Esophagus mucosa (tissue), 1 donor: ENCODE results near the gene TSPAN11. TPM values are rescaled to one million over a fixed set of nuclear protein-coding genes. Genes with fewer than 3 reads are reported as not detected.

Source experiments
- ATAC-seq: fragments of 200-7000 bp; cut with Tn5 transposase; one replicate; pipeline ENCODE4 v1.9.1; 2020
- total RNA-seq: library from RNA; stranded (reverse); gene quantifications from one replicate; pipeline ENCODE4 v1.2.4, GENCODE V29; 2023
- donor health status: DM: yes; HTN: yes; CAD: no.

The TSPAN11 gene
- total RNA-seq, 1 donor from 2014 or later, result 0.72 TPM

GRCh38 chr12:30913323-30913722 is 13.2 kb upstream of the TSPAN11 start:
- no peak for ATAC-seq

GRCh38 chr12:30914986-30915591 is 11.5 kb upstream of the TSPAN11 start:
- no peak for ATAC-seq

- no peak for ATAC-seq
Observed at GRCh38 chr12:30923057-30923456, 3.5 kb upstream of the TSPAN11 start.

- ATAC-seq, result no peak
Observed at GRCh38 chr12:30925607-30926242, 823 bp upstream of the TSPAN11 start.

GRCh38 chr12:30927222-30927611 is 669 bp downstream of the TSPAN11 start:
- no peak for ATAC-seq

GRCh38 chr12:30928356-30929244 is 2.1 kb downstream of the TSPAN11 start:
- no peak for ATAC-seq

- ATAC-seq, result peak; percentile 8
Observed at GRCh38 chr12:30930238-30930637, 3.7 kb downstream of the TSPAN11 start.

- ATAC-seq, result no peak
Observed at GRCh38 chr12:30930641-30931040, 4.1 kb downstream of the TSPAN11 start.

- ATAC-seq, result no peak
Observed at GRCh38 chr12:30932881-30933280, 6.3 kb downstream of the TSPAN11 start.

GRCh38 chr12:30934811-30935210 is 8.3 kb downstream of the TSPAN11 start:
- no peak for ATAC-seq

- no peak for ATAC-seq
Observed at GRCh38 chr12:30936036-30936435, 9.5 kb downstream of the TSPAN11 start.

- ATAC-seq, result no peak
Observed at GRCh38 chr12:30939234-30939633, 12.7 kb downstream of the TSPAN11 start.

GRCh38 chr12:30942486-30942885 is 15.9 kb downstream of the TSPAN11 start:
- no peak for ATAC-seq

GRCh38 chr12:30942936-30943335 is 16.4 kb downstream of the TSPAN11 start:
- no peak for ATAC-seq

- no peak for ATAC-seq
Observed at GRCh38 chr12:30945443-30946164, 19.1 kb downstream of the TSPAN11 start.

- ATAC-seq, result no peak
Observed at GRCh38 chr12:30952015-30952414, 25.5 kb downstream of the TSPAN11 start.

- ATAC-seq, result peak; percentile 82
Observed at GRCh38 chr12:30953257-30953656, 26.7 kb downstream of the TSPAN11 start.

- ATAC-seq, result no peak
Observed at GRCh38 chr12:30953951-30954751, 27.6 kb downstream of the TSPAN11 start.

- ATAC-seq, result no peak
Observed at GRCh38 chr12:30955214-30955613, 28.7 kb downstream of the TSPAN11 start.

- no peak for ATAC-seq
Observed at GRCh38 chr12:30959110-30959710, 32.7 kb downstream of the TSPAN11 start.

GRCh38 chr12:30959778-30960177 is 33.2 kb downstream of the TSPAN11 start:
- ATAC-seq, result no peak

GRCh38 chr12:30961030-30961429 is 34.5 kb downstream of the TSPAN11 start:
- no peak for ATAC-seq
